HG03439 (cell line): Measurements from ENCODE around the gene GDF15.

Experiments
- ATAC-seq: cut with Tn5 transposase; IDR thresholded peaks from one replicate; pipeline ENCODE4 v1.9.1; 2021; ENCODE audit warnings: mild to moderate bottlenecking, moderate library complexity; ENCODE audit not compliant: unreplicated experiment

GDF15 gene

DNA sequence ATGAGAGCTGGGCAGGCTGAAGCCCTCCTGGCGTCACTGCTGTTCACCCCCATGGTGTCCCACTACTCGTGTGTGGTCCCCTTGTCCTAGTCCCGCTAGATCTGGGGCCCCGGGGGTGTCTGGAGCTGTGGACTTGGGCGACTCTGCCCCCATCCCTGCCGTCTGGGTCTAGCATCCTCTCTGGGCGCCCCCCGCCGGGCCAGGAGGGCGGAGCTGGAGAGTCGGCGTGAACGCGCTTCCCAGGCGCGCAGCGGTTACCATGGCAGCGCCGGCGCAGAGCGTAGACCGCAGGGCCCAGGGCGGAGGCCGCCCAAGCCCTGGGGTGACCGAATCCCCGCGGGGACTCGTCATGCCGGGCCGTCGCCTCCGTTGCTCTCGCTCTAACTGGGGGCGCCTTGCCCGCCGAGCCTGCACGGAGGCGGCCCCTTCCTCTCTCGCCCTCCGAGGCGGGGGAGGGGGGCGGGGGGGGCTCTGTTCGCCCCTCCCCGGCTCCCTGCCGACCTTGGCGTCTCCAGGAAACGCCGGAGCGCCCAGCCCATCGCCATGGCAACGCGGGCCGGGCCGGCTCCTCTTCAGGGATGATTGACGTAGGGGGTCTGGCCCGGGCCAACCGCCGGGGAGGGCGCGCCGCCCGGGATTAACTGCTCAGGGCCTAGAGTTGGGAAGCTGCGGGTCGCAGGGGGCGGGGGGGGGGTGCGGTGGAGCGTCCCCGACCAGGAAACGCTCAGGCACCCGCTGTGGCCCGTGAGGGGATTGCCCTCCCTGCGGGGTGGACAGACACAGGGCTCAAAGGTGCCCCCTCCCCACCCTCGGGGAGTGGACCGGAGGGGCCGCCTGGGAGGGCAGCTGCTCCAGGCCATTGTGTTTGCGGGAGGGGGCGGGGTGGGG is 43.1 kb downstream of the GDF15 start:
- peak; percentile 39 for ATAC-seq

DNA sequence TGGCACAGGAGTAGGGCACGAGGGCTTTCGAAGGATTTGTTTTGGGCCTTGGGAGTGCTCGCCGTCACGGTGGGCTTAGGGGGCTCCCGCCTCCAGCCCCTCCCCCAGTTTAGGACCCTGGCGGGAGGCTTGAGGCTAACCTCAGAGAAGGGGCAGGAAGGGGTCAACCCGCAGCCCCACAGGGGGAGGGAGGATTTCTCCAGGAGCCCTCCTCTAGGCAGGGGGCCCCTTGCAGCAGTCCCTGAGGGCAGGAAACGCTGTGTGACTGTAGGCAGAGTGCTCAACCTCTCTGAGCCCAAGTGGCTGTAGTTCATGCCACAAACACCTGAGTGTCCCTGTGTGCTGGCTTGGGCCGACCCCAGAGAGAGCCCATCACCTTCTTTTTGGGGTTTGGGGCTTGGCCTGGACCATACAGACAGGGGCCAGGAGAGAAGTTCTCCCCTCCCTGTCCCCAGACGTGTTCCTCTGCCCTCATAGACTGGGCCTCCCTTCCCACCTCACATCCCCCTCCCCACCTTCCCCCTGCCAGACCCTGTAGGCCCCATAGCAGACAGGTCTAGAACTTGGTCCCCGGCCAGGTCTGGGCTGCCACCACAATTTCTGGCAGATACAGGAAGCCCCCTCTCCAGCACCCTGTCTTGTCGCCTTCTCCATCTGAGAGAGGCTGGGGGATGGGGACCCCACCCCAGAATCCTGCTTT is 43.9 kb downstream of the GDF15 start:
- ATAC-seq: no peak

DNA sequence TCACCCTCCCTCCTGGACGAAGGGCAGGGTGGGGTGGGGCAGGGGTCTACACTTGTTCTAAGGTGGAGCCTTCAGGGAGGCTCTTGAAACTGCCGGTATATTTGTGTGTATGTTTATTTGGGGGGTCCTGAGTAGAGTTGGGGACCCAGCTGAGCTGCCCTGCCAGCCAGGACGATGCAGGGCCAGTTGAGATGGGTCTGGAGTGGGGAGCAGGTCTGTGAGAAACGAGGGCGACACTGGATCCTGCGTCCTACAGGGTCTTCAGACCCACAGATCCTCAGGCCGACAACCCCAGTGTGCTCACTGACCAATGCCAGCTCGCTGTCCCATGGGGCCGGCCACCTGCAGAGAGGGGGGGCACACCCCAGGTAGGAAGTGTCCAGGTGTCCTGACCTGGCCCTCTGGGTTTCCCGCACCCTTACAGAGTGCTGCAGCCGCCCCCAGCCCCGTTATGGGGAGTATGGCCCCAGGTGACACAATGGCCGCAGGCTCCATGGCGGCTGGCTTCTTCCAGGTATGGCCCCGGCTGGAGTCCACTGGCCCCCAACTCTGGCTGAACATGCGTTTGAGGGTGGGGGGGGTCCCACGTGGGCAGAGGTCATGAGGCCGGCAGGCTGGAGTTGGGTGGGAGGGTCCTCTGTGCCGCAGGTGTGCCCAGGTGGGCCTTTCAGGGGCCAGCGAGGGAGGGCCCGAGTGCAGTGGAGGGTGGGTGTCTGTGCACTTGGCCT is 44.6 kb downstream of the GDF15 start:
- ATAC-seq: no peak

DNA sequence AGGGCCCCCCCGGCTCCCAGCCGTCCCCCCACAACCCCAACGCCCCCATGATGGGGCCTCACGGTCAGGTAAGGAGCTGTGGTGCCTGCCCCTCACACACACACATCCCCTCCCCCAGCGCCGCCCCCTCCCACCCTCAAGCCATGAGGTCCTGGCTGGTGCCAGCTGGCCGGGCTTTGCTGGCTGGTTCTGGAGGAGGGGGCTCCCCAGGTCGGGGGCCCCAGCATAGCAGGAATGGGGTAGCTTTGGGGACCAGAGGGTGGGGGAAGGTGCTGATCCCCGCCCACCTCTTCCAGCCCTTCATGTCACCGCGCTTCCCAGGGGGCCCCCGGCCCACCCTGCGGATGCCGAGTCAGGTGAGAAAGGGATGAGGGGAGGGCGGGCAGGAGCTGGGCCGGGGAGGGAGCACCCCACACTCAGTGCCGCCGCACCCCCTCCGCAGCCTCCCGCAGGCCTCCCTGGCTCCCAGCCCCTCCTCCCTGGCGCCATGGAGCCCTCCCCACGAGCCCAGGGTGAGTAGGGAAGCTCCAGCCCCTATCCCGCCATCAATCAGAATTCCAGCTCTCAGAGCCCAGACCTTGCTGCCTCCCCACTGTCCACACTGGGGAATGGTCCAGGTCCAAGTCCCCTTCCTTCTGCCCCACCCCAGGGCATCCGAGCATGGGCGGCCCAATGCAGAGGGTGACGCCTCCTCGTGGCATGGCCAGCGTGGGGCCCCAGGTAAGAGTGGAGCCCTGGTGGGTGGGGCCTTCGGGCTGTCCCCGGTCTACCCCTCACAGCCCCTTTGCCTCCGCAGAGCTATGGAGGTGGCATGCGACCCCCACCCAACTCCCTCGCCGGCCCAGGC is 45.6 kb downstream of the GDF15 start:
- no peak for ATAC-seq

DNA sequence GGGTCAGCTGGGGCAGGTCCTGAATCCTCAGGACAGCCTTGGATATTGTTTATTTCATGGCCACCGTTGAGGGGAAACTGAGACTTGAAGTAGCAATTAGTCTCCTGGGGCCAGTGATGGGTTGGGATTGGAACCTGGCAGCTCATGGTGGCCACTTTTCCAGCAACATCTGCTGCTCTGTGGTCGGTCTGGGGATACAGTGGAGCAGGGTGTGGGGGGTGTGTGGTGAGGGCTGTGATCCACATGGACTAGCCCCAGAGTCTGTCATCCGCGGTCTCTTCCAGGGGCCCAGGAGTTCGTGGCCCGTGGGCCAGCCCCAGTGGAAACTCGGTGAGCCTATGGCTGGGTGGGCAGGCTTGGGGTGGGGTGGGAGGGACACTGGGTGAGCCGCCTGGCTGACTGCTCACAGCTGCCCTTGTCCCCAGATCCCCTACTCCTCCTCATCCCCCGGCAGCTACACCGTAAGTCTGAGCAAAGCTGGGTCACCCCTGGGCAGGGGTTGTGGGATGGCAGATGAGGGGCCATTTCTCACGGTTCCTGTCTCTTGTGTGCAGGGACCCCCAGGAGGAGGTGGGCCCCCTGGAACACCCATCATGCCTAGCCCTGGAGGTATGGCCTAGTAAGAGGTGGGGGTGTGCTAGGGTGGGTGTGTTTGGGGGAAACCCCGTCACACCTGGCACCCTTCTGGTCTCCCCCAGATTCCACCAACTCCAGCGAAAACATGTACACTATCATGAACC is 46.5 kb downstream of the GDF15 start:
- ATAC-seq: no peak

DNA sequence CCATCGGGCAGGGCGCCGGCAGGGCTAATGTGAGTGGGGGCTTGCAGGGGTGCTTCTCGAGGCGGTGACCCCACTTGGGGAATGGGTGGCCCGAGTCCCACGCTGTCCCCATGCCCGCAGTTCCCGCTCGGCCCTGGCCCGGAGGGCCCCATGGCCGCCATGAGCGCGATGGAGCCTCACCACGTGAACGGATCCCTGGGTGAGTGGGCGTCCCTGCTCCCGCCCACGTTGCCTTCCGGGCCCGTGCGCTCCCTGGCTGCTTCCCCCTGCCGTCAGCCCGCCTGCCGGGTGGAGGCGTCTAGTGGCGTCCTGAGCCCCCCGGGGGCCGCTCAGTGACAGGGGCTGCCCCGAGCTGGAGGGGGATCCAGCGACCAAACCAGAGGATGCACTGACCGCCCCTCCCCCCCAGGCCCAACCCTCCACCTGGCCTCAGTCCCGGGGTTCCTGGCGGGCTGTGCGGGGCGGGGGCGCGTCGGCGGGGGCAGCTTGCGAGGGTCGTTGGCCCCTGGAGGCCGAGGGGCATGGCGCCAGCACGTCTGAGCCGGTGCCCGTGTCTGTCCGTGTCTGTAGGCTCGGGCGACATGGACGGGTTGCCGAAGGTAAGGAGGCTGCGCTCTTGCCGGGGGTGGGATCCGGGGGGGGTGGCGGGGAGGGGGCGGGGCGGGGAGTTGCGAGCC is 47.2 kb downstream of the GDF15 start:
- ATAC-seq: no peak

DNA sequence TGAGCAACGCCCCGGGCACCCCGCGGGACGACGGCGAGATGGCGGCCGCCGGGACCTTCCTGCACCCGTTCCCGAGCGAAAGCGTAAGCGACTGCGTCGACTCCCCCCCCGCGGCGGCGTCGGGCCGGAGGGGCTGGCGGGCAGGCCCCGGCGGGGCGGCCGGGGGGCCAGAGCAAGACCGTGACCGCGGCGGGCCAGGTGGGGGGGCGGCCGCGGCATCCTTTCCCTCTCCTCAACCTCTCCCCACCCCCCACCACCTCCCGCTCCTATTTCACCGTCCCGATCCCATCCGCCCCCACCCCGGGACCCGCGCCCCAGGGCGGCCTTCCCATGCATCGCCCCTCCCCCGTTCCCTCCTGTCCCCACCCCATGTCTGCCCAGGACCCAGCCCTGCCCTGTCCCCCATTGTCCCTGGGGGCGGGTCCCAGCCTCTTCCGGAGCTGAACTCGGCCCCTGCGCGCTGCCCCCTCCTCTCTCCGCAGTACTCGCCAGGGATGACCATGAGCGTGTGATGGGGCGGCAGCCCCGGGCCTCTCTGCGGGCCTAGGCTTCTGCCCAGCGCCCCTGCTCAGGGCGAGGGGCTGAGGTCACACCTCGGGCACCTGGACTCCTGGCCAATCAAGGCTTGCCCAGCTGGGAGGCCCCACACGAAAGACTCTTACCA is 47.9 kb downstream of the GDF15 start:
- ATAC-seq: no peak

DNA sequence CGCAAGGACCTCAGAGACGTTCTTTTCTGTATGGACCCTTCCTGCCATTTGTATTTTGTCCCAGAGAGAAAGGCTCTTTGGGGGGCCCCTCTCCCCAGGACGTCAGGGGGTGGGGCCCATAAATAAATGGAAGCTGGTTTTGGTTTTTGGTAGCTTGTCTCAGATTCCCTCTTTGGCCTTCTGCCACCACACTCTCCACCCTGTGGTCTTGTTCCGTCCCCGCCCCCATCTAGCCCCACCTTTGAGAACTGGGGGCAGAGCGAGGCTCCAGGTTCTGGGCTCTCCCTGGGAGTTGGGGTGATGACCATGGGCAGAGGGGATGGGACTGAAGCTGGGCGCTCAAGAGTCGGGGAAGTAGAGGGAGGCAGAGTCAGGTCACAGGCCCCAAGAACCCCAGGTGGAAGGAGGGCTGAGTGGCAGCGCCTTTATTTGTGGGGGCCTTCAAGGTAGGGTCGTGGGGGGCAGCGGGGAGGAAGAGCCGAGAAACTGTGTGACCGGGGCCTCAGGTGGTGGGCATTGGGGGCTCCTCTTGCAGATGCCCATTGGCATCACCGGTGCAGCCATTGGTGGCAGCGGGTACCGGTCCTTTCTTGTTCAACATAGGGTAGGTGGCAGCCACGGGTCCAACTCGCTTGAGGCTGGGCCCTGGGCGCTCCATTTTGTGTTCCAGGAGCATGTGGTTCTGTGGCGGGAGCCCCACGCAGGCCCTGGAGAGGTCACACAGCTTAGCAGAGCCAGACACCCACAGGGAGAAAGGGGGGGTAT is 48.6 kb downstream of the GDF15 start:
- ATAC-seq: no peak

DNA sequence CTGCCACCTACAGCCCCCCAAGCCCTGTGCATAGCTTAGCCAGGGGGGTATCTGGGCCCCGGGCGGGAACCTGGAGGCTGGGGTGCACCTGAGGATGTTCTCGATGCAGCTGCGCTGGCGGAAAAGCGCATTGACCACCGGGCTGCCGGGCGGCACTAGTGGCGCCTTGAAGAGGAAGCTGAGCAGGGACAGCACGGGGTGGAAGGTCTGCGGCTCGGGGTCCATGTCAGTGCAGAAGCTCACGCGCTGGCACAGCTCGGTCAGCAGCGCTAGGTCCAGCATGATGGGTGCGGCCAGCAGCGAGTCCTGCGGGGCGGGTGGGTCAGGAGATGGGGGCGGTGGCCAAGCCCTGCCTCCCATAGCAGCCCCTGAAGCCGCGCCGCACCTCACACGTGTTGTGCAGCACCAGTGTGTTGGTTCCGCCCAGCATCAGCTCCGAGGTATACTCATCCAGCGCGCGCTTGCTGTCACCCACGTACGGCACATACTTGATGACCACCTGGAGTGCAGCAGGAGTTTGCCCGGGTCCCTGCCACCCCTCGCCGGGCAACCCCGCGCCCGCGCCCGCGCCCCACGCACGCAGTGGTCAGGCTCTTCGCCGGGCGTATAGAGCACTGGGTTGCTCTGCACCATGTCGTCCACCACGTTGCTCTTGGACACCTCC is 49.4 kb downstream of the GDF15 start:
- no peak for ATAC-seq

DNA sequence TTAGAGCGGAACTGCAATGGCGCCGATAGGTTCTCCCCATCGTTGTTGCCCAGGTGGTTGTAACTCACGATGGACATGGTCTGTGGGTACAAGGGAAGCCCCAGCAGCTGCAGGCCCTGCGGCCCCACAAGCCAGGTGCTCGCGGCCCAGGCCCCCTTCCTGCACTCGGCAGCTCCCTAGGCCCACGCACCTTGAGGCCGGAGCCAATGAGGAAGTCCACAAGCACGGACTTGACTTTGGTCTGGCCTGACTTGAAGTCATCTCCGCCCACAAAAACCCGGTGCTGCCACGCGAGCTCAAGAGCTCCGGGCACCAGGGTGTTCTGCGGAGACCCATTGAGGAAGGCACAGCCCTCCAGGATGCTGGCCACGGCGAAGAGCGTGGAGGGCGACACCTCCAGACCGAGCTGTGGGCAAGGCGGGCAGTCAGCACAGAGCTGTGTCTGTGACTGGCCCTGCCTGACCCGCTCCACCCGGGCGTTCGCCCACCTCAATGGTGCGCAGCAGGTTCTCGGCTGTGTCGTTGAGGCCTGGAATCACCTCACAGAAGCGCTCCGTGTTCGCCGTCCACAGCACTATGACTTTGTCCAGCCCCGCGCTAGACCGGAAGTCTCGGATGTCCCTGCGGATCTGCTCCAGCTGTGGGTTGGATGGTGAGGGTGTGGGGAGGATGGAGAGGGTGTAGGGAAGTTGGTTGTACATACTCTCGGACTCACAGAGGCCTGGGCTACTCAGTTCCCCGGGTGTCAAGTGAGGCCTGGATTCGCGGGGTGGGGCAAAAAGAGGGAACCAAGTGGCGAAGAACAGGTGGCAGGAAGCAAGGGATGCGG is 50.1 kb downstream of the GDF15 start:
- no peak for ATAC-seq

DNA sequence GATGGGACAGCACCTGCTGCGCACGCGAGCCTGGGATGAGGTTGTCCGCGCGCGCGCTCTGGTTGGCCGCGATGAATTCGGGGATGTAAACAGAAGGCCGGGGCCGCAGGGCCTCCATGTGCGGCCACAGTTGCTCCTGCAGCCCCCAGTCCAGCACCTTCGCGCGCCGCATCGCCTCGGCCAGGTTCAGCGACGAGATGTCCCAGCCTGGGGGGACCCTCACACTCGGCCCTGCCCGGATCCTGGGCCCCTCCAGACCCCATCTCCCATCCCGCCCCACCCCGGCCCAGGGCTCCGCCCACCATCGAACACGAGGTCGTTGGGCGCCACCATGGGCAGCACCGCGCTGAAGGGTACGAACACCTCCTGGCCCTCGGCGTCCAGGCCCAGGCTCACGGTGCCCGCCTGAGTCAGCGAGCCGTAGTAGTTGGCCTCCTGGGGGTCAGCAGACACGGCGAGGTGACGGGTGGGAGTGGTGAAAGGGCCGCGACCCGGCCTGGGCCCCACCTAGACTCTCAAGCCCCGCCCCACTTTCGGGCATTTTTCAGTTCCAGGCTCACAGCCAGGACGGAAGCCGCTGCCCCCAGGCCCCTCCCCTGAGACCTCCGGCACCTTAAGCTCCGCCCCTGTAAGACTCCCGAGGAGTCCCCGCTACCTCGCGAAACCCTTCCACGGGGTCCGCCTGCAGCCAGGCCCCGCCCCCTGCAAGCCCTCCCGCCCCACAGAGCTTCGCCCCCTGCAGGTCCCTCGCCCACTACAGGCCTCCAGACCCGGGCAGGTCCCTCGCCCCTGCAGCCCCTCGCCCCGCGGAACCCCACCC is 50.9 kb downstream of the GDF15 start:
- no peak for ATAC-seq

DNA sequence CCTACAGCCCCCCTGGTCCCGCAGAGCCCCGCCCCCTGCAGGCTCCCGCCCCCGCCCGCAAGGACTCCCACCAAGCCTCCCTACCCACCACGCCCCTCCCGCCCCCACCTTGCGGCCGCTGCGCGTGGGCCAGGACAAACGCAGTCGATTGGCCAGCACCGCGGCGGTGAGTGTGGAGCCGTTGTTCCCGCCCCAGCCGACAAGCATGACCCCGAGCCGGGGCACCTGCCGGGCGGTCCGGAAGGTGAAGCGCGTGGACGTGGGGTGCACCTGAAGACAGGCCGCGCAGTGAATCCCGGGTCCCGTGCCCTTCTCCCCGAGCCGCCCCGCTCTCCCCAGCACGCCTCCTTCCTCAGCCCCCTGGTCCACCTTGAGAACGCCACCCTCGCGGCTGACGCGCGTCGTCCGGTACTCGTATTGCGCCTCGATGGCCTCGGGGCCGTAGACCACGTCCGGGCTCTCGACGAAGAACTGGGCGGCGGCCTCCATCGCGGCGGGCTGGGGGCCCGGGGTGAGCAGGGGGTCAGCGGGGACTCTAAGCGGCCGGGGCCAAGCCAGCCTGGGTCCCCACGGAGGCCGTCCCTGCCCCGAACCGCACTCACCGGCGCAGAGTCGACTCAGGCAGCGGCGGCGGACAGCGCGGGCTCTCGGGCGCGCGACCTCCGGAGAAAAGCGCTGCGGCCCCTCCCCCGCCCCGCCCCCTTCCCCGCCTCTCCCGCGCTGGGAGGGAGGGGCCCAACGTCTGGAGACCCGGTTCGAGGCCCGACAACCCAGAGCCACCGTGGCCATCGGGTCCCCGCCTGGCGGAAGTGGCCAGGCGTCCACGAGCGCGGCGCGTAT is 51.8 kb downstream of the GDF15 start, which contains the start of gene ISYNA1:
ISYNA1 (minus strand) TSS at position 643 of the 840 bp plus-strand sequence; CDS start at position 489, 154 bp downstream.
- no peak for ATAC-seq

DNA sequence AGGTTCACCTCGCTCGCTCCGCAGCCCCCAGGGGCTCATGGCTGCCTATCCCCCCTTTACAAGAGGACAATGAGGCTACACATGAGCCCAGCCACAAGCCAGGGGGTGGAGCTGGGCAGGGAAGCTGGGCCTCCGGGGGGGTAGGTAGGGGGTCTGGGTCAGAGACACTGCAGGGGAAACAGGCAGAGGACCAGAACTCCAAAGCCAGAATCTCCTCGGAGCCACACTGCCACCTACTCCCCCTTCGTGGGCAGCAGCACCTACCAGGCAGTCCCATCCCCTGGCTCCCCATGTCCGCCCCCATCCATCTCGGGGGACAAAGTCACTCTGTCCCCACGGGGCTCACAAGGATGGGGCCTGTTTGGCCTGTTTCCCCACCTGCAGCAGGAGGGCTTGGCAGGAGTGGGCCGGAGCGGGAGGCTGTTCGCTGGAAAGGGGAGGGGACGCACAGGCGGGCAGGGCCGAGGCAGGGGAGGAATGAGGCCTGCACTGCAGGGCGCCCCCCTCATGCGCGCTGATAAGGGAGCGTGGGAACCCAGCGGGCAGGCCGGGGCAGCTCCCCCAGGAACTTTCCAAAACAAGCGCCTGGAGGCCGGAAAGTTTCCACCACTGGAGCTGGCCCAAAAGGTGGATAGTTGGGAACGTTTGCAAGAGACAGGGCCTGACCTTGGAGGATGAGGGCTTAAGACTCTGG is 52.5 kb downstream of the GDF15 start:
- no peak for ATAC-seq
